Liver (tissue), 3 donors: ENCODE measurements around the gene SUN2.

Source experiments
- ATF3 ChIP-seq: IDR thresholded peaks from 2 replicates; pipeline ENCODE4 v1.6.1; 2016; ENCODE audit warnings: antibody characterized with exemption
- CTCF ChIP-seq: fragments of 150-350 bp; IDR thresholded peaks from 2 replicates; pipeline ENCODE4 v1.5.1; 2017; ENCODE audit warnings: improper control_type of control experiment, low read depth, low read length; ENCODE audit not compliant: missing input control
- EGR1 ChIP-seq, 2 donors: IDR thresholded peaks; 2 replicates each; pipeline ENCODE4 v1.6.1; 2016 to 2018; ENCODE audit warnings: antibody characterized with exemption in 2 of 2, low read depth in 2 of 2
- FOXA1 ChIP-seq: IDR thresholded peaks from 2 replicates; pipeline ENCODE4 v1.6.1; 2016; ENCODE audit warnings: antibody characterized with exemption
- JUND ChIP-seq, 2 donors: IDR thresholded peaks; 2 replicates each; pipeline ENCODE4 v1.6.1; 2016; ENCODE audit warnings: antibody characterized with exemption in 2 of 2
- NR2F2 ChIP-seq: IDR thresholded peaks from 2 replicates; pipeline ENCODE4 v1.6.1; 2016; ENCODE audit warnings: antibody characterized with exemption
- RAD21 ChIP-seq, 2 donors: IDR thresholded peaks; 2 replicates each; pipeline ENCODE4 v1.6.1; 2016; ENCODE audit warnings: antibody characterized with exemption in 2 of 2, mild to moderate bottlenecking in 2 of 2
- REST ChIP-seq: IDR thresholded peaks from 2 replicates; pipeline ENCODE4 v1.6.1; 2016; ENCODE audit warnings: antibody characterized with exemption, mild to moderate bottlenecking
- TAF1 ChIP-seq: conservative IDR thresholded peaks from 2 replicates; pipeline ENCODE4 v1.6.1; 2016; ENCODE audit warnings: antibody characterized with exemption, mild to moderate bottlenecking
- donor health status: healthy.
- donor health status: healthy.

- no peak for TF ChIP-seq TAF1
- no peak for TF ChIP-seq CTCF
- TF ChIP-seq EGR1 (IDR thresholded peaks at IDR 0.05; ENCODE audit: low read depth in 2 of 2): no peak
- TF ChIP-seq JUND (IDR thresholded peaks at IDR 0.05): no peak
- TF ChIP-seq REST: no peak
- TF ChIP-seq FOXA1: no peak
- TF ChIP-seq ATF3: no peak
- TF ChIP-seq NR2F2: no peak
- TF ChIP-seq RAD21 (IDR thresholded peaks at IDR 0.05): no peak
Observed at GRCh38 chr22:38715852-38716251, 39.9 kb downstream of the SUN2 start.
